ENCODE data around the gene WTIP. TPM values are rescaled to one million over a fixed set of nuclear protein-coding genes. Genes with fewer than 3 reads are reported as not detected.
"Not testable (repeated sequence)": the region's sequence is repeated elsewhere in the genome, so short reads cannot be mapped to it uniquely, and the experiment has no call there.

WTIP gene
- total RNA-seq, 4 donors from 2014 or later: 14.1 to 22.1 (median 16.7) TPM

- Histone ChIP-seq H3K36me3 (peaks cover 23 to 30% of the 10 kb centered on the region in 2 donors), H3K4me3 (replicated peaks in 1 of 3) (no peak overlapping the region), H3K27ac (no peak overlapping the region), H3K4me1 (no peaks in the 10 kb centered on the region), H3K9me3 (no peaks in the 10 kb centered on the region), H3K27me3 (no peaks in the 10 kb centered on the region)
- intact Hi-C loops (cut with DNase I): no loop called here
- 87 to 88% methylated on average over 4 of the region's 4 CpGs for WGBS, 2 donors
- TF ChIP-seq POLR2A (IDR thresholded peaks at IDR 0.05): no peak
- no peak for TF ChIP-seq CTCF (IDR thresholded peaks at IDR 0.05)
- DNase-seq: no peak
Measured at GRCh38 chr19:34474233-34474989, 7.1 kb upstream of the WTIP start.

DNA sequence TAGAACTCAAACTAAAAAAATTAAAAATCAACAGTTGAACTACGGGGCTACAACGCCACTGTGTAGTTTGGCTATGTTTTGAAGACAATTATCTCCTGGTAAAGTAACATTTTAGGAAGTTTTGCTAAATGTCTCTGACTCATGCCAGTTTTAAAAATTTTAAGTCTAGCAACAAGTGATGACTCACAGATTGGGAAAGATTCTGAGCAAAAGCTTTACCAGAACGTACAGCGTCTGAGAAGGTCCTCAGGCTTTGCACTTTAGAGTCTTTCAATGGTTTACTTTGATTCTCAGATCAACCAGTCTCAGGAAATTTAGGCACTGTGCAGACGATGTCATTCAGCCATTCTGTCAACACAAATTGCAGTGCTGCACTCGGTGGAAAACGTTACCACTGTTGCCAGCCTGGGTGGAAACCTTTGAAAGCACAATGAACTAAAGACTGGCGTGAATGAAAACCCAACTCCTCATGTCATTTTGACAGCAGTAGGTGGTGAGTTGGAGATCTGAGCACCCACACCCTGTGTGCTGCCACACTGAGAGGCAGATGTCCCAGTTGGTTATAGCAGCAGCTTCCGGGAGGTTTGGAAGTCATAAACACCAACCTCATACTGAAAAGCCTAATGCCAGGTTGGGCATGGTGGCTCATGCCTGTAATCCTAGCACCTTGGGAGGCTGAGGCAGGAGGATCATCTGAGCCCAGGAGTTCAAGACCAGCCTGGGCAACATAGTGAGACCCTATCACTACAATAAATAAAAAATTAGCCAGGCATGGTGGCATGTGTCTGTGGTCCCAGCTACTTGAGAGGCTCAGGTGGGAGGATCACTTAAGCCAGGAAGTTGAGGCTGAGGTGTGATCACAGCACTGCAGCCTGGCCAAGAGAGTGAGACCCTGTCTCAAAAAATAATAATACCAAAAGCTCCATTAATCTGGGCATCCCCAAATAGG lies 6.3 kb upstream of the WTIP start:
- no peak overlapping the region for H3K27ac ChIP-seq
- no peak overlapping the region for H3K4me3 ChIP-seq (replicated peaks in 1 of 3)
- H3K9me3 ChIP-seq: no peaks in the 10 kb centered on the region
- H3K27me3 ChIP-seq: no peaks in the 10 kb centered on the region
- TF ChIP-seq POLR2A (IDR thresholded peaks at IDR 0.05): no peak
- no peak for TF ChIP-seq CTCF (IDR thresholded peaks at IDR 0.05)
- no peak for DNase-seq
- WGBS, 2 donors: 62 to 72% methylated on average over 9 of the region's 9 CpGs
- no peaks in the 10 kb centered on the region for H3K4me1 ChIP-seq
- intact Hi-C loops (cut with DNase I): no loop called here
- peaks cover 15 to 21% of the 10 kb centered on the region in 2 donors for H3K36me3 ChIP-seq

GRCh38 chr19:34475975-34476594 lies 5.5 kb upstream of the WTIP start:
- DNase-seq: no peak
- no peak for TF ChIP-seq POLR2A (IDR thresholded peaks at IDR 0.05)
- TF ChIP-seq CTCF (IDR thresholded peaks at IDR 0.05): no peak
- H3K36me3 ChIP-seq: peaks cover 15 to 17% of the 10 kb centered on the region in 2 donors
- H3K4me3 ChIP-seq (replicated peaks in 1 of 3): no peak overlapping the region
- no peaks in the 10 kb centered on the region for H3K9me3 ChIP-seq
- WGBS, 2 donors: 90 to 96% methylated on average over 5 of the region's 5 CpGs
- H3K27ac ChIP-seq: no peak overlapping the region
- H3K27me3 ChIP-seq: no peaks in the 10 kb centered on the region
- intact Hi-C loops (cut with DNase I): no loop called here
- peaks cover 2 to 3% of the 10 kb centered on the region in 2 donors for H3K4me1 ChIP-seq

- 96 to 97% methylated on average over 4 of the region's 4 CpGs for WGBS, 2 donors
- H3K27me3 ChIP-seq; H3K4me3 ChIP-seq (replicated peaks in 1 of 3); DNase-seq; intact Hi-C loops (cut with DNase I); H3K36me3 ChIP-seq; H3K27ac ChIP-seq; H3K9me3 ChIP-seq: not testable (repeated sequence)
- peaks cover 10 to 15% of the 10 kb centered on the region in 2 donors for H3K4me1 ChIP-seq
Measured at GRCh38 chr19:34478496-34478895, 3.1 kb upstream of the WTIP start.

- Histone ChIP-seq H3K9me3 (no peaks in the 10 kb centered on the region), H3K36me3 (no peaks in the 10 kb centered on the region), H3K4me1 (peaks cover 11 to 16% of the 10 kb centered on the region in 2 donors), H3K27ac (no peak overlapping the region), H3K27me3 (no peaks in the 10 kb centered on the region), H3K4me3 (replicated peaks in 1 of 3) (no peak overlapping the region)
- 83 to 97% methylated on average over 6 to 7 of the region's 7 CpGs for WGBS, 2 donors
- no peak for TF ChIP-seq POLR2A (IDR thresholded peaks at IDR 0.05)
- DNase-seq: no peak
- intact Hi-C loops (cut with DNase I): no loop called here
Measured at GRCh38 chr19:34479396-34479795, 2.2 kb upstream of the WTIP start.

Data from thyroid gland (tissue), 4 donors.